ENCODE data around the gene FBXO42. TPM values are rescaled to one million over a fixed set of nuclear protein-coding genes. Genes with fewer than 3 reads are reported as not detected.
A peak's percentile ranks its signal among the peaks of the same experiment; 100 is the strongest.

FBXO42 gene
- total RNA-seq, 1 donor from 2014 or later = 28.8 TPM

GRCh38 chr1:16213013-16213412 lies 139.3 kb downstream of the FBXO42 start:
- no peaks in the 10 kb centered on the region for H3K9me3 Mint-ChIP-seq
- H3K27ac Mint-ChIP-seq = peak overlapping the region; percentile 77
- H3K36me3 Mint-ChIP-seq = no peaks in the 10 kb centered on the region
- peaks cover 53% of the 10 kb centered on the region for H3K4me1 Mint-ChIP-seq
- no peak for DNase-seq (ENCODE audit: low spot score in 2 of 2, unreplicated experiment in 2 of 2)
- no peak for TF ChIP-seq CTCF (IDR thresholded peaks at IDR 0.05; ENCODE audit: unreplicated experiment)
- H3K4me3 Mint-ChIP-seq = peak overlapping the region; percentile 75
- H3K27me3 Mint-ChIP-seq (ENCODE audit: low read depth) = no peaks in the 10 kb centered on the region

- no peak for TF ChIP-seq CTCF (IDR thresholded peaks at IDR 0.05; ENCODE audit: unreplicated experiment)
- Mint-ChIP-seq H3K27me3 (ENCODE audit: low read depth) (no peaks in the 10 kb centered on the region), H3K27ac (peak within 1 kb of the TSS; percentile 77), H3K36me3 (no peaks in the 10 kb centered on the region), H3K9me3 (no peaks in the 10 kb centered on the region), H3K4me3 (peak within 1 kb of the TSS; percentile 75), H3K4me1 (peaks cover 48% of the 10 kb centered on the region)
- DNase-seq (ENCODE audit: low spot score in 2 of 2, unreplicated experiment in 2 of 2) = peak in 1 of 2 experiments; percentile 82
These were observed 139.9 kb downstream of the FBXO42 start, which contains the start of gene ARHGEF19 for GRCh38 chr1:16212251-16212961. ARHGEF19 (minus strand) TSS chr1:16212652; CDS start chr1:16209054, 3,598 bp downstream.

- no peak for DNase-seq (ENCODE audit: low spot score in 2 of 2, unreplicated experiment in 2 of 2)
- no peak for TF ChIP-seq CTCF (IDR thresholded peaks at IDR 0.05; ENCODE audit: unreplicated experiment)
- Mint-ChIP-seq H3K4me3 (peak overlapping the region; percentile 75), H3K4me1 (peaks cover 47% of the 10 kb centered on the region), H3K27me3 (ENCODE audit: low read depth) (no peaks in the 10 kb centered on the region), H3K27ac (peak overlapping the region; percentile 69), H3K9me3 (no peaks in the 10 kb centered on the region), H3K36me3 (no peaks in the 10 kb centered on the region)
These were observed 140.5 kb downstream of the FBXO42 start for GRCh38 chr1:16211824-16212223.

- no peak for DNase-seq (ENCODE audit: low spot score in 2 of 2, unreplicated experiment in 2 of 2)
- Mint-ChIP-seq H3K4me3 (peak overlapping the region; percentile 75), H3K27me3 (ENCODE audit: low read depth) (no peaks in the 10 kb centered on the region), H3K27ac (peak overlapping the region; percentile 21), H3K4me1 (peaks cover 43% of the 10 kb centered on the region), H3K9me3 (no peaks in the 10 kb centered on the region), H3K36me3 (no peaks in the 10 kb centered on the region)
- TF ChIP-seq CTCF (IDR thresholded peaks at IDR 0.05; ENCODE audit: unreplicated experiment) = no peak
These were observed 141.7 kb downstream of the FBXO42 start for GRCh38 chr1:16210581-16210980.

- Mint-ChIP-seq H3K4me1 (peaks cover 43% of the 10 kb centered on the region), H3K36me3 (no peaks in the 10 kb centered on the region), H3K27me3 (ENCODE audit: low read depth) (no peaks in the 10 kb centered on the region), H3K4me3 (peak overlapping the region; percentile 75), H3K9me3 (no peaks in the 10 kb centered on the region), H3K27ac (no peak overlapping the region)
- TF ChIP-seq CTCF (IDR thresholded peaks at IDR 0.05; ENCODE audit: unreplicated experiment) = no peak
- no peak for DNase-seq (ENCODE audit: low spot score in 2 of 2, unreplicated experiment in 2 of 2)
These were observed 142.4 kb downstream of the FBXO42 start for GRCh38 chr1:16209847-16210407.
